Transverse colon (tissue), 4 donors: ENCODE measurements around the gene RELB.

ENCODE experiments used
- CTCF ChIP-seq, 5 experiments: fragments of 200-600 bp in 3 of 5; fragments of 450-650 bp in 2 of 5; sonication (generic) in 3 of 5; IDR thresholded peaks; 1 replicate in 2 of 5; 2 replicates in 3 of 5; pipeline ENCODE4 v1.5.1; 2016 to 2017; ENCODE audit warnings: antibody characterized with exemption in 5 of 5, inconsistent platforms in 3 of 5, mild to moderate bottlenecking in 2 of 5, moderate library complexity in 1 of 5
- EP300 ChIP-seq: sonication (generic); formaldehyde crosslinking; IDR thresholded peaks from one replicate; pipeline ENCODE4 v1.6.1; 2017; ENCODE audit warnings: antibody characterized with exemption, low read depth
- POLR2A ChIP-seq: fragments of 450-650 bp; IDR thresholded peaks from one replicate; pipeline ENCODE4 v1.6.1; 2016; ENCODE audit warnings: antibody characterized with exemption, mild to moderate bottlenecking, moderate library complexity
- POLR2AphosphoS5 ChIP-seq, 3 donors: sonication (generic); formaldehyde crosslinking; IDR thresholded peaks; one replicate each; pipeline ENCODE4 v1.6.1; 2016; ENCODE audit warnings: antibody characterized with exemption in 3 of 3

DNA sequence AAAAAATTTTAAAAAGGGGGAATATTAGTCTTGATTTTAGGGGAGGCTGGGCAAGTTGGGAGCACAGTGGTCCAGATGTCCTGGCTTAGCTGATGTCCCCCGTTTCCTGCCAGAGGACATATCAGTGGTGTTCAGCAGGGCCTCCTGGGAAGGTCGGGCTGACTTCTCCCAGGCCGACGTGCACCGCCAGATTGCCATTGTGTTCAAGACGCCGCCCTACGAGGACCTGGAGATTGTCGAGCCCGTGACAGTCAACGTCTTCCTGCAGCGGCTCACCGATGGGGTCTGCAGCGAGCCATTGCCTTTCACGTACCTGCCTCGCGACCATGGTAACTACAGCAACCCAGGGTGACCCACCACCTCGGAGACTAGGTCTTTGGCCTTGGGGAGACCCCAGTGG, 31.2 kb downstream of the RELB start:
- TF ChIP-seq POLR2A (no peak), CTCF (IDR thresholded peaks at IDR 0.05) (no peak), EP300 (no peak), POLR2AphosphoS5 (IDR thresholded peaks at IDR 0.05) (no peak)
